RPMI7951 (cell line): ENCODE data around the gene NPTXR. TPM values are rescaled to one million over a fixed set of nuclear protein-coding genes. Genes with fewer than 3 reads are reported as not detected.
A peak's percentile ranks its signal among the peaks of the same experiment; 100 is the strongest.

ENCODE experiments used
- DNase-seq: peaks from one replicate; pipeline ENCODE4 v3.0.0-alpha.2; 2012; ENCODE audit warnings: low read depth
- total RNA-seq: library from RNA; depleted of rRNA; stranded (reverse); fragments of >200 nt; shearing (Covaris generic); gene quantifications from 2 replicates; pipeline ENCODE4 v1.2.3, GENCODE V29; 2014

The NPTXR gene
- total RNA-seq, 1 experiment from 2014 or later: 0.12 TPM

GRCh38 chr22:38853196-38853651, 9.4 kb upstream of the NPTXR start:
- no peak for DNase-seq

GRCh38 chr22:38852522-38852921, 8.7 kb upstream of the NPTXR start:
- DNase-seq: no peak

DNA sequence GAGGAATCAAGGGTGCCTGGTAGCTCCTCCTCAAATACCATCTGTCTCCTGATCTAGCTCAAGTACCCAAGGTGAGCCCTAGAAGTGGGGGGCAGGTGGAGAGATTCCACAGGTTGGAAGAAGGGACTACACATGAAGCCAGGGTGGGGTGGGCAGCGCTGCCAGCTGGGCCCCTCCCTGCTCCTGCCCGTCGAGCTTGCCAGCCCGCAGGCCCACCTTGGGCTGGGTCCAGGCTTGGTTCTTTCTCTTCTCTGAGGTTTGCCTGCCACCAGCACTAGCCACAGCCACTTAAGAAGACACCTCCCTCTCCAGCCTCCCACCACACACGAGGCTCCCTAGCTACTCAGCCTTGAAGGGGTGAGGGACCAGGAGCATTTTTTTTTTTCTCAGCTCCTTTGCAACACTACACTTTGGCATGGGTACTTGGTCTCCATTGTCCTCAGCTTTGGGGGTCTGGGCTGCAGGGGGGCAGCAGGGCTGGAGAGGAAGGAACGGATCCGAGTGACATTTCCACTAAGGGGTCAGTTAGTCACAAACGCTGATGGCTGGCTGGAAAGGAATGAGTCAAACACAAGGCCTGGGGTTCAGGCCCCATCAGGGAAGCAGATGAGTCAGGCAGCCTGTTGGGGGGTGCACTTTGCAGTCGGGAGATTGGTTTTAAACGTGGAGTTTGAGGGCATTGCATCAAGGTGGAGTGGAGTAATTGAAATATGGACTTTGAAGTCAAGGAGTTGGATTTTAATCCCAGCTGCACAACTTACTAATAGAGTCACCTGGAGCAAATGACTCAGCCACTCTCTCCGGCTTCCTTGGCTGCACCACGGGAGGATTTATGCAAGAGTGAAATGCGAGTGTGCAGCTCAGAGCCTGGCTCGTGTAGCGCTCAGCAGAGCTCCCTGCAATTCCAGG, 7.4 kb upstream of the NPTXR start:
- DNase-seq: peak; percentile 62

GRCh38 chr22:38850399-38850798, 6.6 kb upstream of the NPTXR start:
- DNase-seq: no peak

- DNase-seq: no peak
Measured at GRCh38 chr22:38849811-38850210, 6.0 kb upstream of the NPTXR start.

DNA sequence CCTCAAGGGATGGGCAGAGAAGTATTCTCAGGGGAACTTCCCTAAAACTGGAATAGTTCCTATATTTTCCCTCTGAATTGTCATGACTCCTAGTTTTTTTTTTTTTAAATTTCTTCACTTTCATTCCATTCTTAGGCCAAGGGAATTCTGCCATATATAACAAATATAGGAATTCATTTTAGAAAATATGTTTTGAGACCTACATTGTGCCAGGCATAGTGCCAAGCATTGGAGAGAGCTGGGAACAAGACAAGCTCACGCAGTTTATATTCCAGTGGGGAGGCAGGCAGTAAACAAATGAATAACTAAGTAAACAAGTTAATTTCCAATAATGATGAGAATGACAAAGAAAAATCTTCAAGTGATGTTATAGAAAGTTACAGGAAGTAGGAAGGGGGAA, 2.6 kb upstream of the NPTXR start:
- no peak for DNase-seq

DNA sequence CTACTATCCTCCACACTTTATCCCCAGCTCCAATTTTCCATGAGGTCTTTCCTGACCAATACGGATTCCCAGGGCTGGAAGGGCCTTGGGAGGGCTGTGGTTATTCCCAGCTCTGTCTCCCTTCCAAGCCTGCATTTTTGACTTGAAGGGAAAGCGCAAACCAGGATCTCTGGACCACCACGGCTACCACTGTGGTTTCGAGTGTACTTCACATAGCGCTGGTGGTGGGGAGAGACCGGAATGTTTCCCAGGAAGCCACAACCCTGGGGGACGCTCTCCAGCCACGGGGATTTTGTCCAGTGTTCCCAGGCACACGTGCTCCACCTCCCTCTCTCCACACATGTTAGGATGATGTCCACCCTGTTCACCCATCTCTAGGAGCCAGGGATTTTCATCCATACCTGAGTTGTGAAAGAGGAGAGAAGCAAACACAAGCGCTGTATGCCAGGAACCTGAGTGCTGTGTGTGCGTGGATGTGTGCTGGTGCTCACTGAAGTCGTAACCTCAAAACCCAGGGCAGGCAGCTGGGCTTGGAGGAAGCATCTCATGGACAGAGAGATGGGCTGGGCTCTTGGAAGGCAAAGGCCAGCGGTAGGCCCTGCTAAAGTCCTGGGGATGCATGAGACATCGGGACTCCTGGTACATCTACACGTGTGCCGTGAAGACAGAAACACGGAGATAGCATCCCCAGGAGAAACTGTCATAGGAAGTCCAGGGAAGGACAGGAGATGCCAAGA, 1.3 kb upstream of the NPTXR start:
- peak; percentile 11 for DNase-seq

GRCh38 chr22:38844315-38845003, 631 bp upstream of the NPTXR start:
- DNase-seq: no peak

DNA sequence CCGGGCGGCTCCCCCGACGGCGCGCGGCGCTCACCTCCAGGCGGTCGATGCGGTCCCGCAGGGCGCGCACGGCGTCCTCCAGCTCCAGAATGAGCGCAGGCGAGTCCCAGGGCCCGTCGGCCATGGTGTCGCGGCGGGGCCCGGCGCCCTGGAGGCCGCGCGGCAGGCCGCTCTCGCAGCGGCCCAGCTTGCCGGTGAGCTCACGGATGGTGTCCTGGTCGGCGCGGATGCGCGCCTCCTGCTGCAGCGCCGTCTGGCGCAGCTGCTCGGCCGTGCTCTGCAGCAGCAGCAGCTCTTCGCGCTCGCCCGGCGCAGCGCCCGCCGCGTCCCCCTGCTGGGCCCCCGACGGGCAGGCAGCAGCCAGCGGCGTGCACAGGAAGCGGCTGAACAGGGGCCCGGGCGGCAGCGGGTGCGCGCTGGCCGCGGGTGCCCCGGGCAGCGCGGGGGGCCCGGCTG, 599 bp downstream of the NPTXR start:
- DNase-seq: peak; percentile 62

- no peak for DNase-seq
Measured at GRCh38 chr22:38842512-38843200, 1.2 kb downstream of the NPTXR start.

DNA sequence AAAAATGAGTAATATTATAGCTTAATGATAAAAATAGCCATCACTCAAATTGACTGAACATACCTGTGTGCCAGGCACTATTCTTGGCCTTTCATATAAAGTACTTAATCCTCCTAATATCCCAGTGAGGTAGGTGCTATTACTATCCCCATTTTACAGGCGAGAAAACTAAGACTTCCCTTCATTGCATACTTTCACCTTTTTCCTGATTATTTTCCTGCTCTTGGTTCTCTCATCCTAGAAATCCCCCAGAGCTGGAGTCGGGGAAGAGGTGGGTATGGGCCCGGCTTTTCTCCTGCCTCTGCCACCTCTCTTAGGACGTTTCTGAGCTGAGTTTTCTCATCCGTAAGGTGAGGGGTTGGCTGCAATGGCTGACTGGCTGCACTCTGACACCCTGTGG, 2.2 kb downstream of the NPTXR start:
- DNase-seq: no peak

DNA sequence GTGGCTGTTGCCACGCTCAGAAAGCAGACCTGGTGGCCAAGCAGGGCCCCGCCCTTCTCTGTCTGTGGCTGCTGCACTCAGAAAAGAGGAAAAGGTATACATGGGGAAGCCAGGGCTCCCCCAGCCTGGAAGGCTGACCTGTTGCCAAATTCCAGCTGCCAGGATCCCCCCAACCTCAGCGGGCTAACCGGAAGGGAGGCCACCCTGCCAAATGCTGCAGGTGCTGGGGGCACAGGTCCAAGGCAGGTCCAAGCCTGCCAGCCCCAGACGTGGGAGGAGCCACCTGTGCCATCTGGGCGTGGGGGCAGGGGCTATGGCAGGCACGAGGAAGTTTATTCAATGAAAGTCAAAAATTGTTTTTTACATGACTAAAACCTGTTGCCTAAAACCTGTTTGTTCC, 2.6 kb downstream of the NPTXR start:
- no peak for DNase-seq

- DNase-seq: no peak
Measured at GRCh38 chr22:38840129-38840528, 3.7 kb downstream of the NPTXR start.

DNA sequence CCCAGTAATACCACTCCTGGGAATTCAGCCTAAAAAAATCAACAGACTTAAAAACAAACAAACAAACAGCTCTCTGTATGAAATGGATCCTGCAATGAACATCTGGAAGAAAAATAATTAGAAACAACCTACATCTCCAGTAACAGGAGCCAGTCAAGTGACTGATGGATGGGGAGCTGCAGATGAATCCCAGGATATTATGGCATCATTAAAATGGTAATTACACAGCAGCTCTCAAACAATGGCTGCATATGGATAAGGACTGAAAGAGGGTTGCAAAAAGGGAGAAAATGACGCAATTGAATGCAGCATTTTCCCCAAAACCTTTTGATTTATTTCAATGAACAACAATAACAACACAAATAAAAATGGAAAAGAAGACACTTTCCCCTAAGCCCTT, 4.1 kb downstream of the NPTXR start:
- no peak for DNase-seq

DNA sequence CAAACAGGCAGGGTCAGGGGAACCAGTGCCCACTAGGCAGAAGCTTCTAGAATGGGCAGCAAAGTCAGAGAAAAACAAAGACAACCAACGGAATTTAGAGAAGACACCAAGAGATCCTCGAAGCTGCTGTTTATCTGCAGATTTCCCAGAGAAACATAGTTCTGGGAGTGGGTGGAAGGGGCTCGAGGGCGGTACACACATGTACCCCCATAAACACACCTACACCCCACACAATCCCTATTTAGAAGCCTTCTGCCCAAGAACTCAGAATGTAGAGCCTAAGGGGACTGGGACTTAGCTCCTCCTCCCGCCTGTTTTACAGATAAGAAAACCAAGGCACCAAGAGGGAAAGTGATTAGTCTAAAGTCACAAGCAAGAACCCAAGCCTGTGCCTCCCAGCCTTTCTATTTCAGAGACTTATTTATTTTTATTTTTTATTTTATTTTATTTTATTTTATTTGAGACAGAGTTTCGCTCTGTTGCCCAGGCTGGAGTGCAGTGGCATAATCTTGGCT, 6.4 kb downstream of the NPTXR start:
- DNase-seq: no peak

- peak; percentile 29 for DNase-seq
Measured at GRCh38 chr22:38835888-38836301, 7.9 kb downstream of the NPTXR start.

- DNase-seq: no peak
Measured at GRCh38 chr22:38834991-38835390, 8.8 kb downstream of the NPTXR start.

DNA sequence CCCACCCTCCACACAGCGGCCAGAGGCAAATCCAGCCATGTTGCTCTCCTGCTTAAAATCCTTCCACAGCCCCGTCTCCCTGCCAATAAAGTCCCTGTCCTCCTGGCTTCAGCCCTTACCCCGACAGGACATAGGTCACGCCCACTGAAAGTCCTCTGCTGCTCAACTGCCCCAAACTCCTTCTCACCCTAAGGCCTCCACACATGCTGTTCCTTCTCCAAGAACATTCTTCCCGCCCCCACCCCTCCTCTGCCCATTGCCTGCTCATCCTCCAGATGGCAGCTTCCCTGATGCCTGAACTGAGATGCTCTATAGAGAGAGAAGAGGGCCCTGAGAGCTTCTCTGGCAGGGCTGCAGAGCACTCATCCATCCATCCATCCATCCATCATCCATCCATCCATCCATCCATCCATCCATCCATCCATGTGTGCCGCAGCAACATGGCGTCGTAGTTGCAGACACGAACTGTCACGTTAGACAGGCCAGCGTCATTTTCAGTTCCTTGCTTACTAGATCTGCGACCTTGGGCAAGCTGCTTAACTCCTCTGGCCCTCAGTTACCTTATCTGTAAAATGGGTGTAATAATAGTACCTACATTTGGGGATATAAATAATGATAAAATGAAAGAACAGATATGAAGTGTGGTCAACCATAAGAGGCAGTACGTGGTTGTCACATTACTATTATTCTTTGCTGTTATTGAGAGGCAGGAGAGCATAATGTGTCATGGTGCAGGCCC, 9.4 kb downstream of the NPTXR start:
- no peak for DNase-seq

DNA sequence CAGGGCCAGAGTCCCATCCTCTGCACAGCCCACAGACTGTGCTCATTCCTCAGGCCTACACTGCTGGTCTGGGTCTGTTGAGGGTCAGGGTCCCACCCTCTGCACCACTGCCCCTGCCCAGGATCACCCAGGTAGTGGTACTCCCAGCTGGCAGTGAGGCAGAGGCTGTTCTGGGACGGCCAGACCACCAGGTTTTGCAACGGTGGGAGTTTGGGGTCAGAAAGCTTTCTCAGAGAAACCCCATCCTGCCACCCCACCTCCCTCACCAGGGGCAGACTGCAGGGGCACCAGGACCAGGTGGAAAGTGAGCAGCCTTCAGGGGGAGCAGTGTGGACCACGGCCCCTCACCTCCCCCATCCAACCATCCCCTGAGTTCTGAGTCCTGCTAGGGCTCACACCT, 10.8 kb downstream of the NPTXR start:
- DNase-seq: no peak
